HG03025 (cell line): ENCODE measurements around the gene RPL39L.
"Not testable (repeated sequence)": the region's sequence is repeated elsewhere in the genome, so short reads cannot be mapped to it uniquely, and the experiment has no call there.

Experiments
- ATAC-seq: cut with Tn5 transposase; IDR thresholded peaks from one replicate; pipeline ENCODE4 v1.9.1; 2021; ENCODE audit warnings: mild to moderate bottlenecking, moderate library complexity; ENCODE audit not compliant: unreplicated experiment, low FRiP score

Gene RPL39L

GRCh38 chr3:187145149-187145895 is 6.0 kb upstream of the RPL39L start:
- no peak for ATAC-seq

DNA sequence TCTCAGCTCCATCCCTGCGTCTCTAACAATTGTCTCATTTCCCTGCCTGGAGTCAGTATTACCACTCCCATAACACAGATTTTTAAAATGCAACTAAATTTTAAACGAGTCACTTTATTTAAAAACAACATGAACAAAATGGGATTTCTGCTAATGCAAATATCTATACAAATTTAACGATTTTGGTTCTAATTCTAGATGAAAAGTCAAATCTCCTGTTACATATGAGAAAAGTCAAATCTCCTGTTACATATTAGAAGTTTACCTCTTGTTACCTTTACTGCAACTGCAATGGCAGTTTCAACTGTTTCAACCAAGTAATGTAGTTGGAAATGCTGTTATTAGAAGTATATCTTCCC is 578 bp upstream of the RPL39L start:
- ATAC-seq = no peak

DNA sequence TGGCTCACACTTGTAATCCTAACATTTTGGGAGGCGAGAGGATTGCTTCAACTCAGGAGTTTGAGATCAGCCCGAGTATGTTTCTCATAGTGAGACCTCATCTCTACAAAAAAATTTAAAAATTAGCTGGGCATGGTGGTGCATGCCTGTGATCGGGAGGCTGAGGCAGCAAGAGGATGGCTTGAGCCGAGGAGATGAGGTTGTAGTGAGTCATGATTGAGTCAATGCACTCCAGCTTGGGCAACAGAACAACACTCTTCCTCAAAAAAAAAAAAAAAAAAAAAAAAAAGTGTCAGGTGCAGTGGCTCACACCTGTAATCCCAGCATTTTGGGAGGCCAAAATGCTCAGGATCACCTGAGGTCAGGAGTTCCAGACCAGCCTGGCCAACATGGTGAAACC is 2.4 kb downstream of the RPL39L start:
- ATAC-seq = no peak

DNA sequence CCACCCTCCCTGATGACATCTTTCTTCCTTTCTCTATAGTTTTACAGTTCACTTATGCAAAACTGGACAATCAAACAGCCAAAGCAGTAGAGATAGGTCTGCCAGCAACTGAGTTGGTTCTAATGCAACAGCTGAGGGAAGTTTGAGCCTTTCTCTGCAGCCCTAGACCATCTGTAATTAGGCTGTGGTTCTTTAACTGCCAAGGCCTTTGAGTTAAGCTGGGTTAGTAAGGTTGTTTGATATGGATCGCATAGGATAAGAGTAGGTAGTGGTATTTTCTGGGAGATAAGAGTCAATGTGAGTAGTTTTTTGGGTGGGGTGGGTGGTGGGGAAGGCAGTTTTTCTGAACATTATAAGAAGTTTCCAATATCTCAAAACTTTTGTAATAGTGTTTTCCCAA is 3.0 kb downstream of the RPL39L start:
- ATAC-seq = no peak

DNA sequence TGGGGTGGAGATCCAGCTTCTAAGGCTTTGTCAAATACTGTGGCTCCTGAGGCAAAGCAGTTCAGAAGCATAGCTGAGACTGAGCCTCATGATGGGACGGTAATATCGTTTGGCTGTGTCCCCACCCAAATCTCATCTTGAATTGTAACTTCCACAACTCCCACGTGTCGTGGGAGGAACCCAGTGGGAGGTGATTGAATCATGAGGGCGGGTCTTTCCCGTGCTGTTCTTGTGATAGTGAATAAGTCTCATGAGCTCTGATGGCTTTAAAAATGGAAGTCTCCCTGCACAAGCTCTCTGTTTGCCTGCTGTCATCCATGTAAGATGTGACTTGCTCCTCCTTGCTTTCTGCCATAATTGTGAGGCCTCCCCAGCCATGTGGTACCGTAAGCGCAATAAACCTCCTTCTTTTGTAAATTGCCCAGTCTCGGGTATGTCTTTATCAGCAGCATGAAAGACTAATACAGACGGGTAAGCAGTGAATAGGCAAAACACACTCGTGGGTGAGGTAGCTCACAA is 4.1 kb downstream of the RPL39L start:
- not testable (repeated sequence) for ATAC-seq

DNA sequence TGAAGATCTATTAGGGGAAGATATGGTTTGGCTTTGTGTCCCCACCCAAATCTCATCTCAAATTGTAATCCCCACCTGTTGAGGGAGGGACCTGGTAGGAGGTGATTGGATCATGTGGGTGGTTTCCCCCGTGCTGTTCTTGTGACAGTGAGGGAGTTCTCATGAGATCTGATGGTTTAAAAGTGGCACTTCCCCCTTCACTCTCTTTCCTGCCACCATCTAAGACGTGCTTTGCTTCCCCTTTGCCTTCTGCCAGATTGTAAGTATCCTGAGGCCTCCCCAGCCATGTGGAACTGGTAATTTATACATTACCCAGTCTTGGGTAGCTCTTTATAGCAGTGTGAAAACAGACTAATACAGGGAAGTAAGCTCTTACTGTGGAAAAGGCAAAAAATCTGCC is 6.1 kb downstream of the RPL39L start:
- ATAC-seq = not testable (repeated sequence)

DNA sequence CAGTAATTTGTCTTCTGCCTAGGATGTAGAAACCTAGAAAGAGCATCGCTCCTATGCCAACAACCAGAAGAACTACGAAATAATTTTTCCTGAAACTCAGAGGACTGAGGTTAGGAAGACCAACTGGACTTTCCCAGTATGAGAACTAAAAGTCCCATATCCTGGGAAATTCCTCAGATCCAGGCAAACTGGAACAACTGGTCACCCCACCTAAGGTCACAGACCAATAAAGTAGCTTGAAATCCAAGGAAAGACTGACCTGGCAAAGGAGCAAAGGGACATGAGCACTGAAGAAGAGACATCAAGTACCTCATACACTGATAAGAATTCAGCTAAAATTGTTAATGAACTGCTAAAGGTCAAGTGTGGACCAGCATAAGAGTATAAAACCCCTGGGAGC is 6.6 kb downstream of the RPL39L start:
- ATAC-seq = no peak

DNA sequence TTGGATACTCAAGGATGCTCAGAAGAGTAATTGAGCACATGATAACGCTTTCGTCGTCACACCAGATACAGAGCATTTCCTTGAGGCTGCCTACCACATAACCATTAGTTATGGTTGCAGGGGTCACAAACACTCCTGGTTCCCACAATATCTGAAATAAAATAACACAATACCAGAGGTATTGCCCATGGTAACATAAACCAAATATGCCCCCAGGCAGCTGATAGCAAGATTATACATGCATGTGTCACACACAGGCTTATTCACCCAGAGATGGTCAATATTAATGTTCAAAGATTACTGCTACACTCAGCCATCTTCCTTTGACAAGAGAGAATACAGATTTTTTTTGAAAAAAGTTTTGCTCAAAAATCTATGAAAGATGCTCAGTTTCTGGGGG is 7.3 kb downstream of the RPL39L start:
- ATAC-seq = no peak

- ATAC-seq = no peak
Observed at GRCh38 chr3:187130346-187131066, 8.8 kb downstream of the RPL39L start.

- no peak for ATAC-seq
Observed at GRCh38 chr3:187125319-187126031, 13.8 kb downstream of the RPL39L start.

DNA sequence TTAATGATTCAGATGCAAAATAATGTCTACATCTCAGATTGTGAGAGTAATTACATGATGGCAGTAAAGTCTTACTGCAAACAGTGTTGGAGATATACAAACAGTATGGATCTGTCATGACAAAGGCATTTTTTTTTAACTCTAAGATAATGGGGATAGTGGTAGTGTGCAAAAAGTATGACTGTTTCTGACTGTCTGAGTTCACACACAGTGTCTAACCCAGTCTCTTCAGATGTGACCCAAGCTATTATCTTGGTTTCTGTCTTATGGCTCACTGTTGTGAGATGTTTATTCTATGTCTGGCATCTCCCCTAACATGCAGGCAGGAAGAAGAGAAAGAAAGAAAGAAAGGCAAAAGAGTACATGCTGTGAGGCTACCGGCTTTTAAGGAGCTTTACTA is 17.0 kb downstream of the RPL39L start:
- no peak for ATAC-seq

DNA sequence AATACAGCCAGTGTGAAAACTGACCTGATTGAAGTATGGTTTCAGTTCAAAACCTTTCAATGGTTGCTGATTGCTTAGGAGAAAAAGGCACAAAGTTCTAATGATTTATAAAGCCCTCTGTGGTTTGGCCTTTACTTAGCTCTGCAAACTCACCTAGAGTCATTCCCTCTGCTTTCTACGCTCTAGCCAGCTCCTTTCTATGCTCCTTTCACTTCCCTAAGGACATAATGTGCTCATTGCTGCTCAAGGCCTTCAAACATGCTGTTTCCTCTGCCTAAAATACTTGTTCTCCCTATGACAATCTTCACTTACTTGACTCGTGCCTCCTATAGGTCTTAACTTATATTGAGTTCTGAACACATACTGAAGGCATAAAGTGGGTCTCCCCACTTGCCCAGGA is 19.0 kb downstream of the RPL39L start:
- no peak for ATAC-seq

DNA sequence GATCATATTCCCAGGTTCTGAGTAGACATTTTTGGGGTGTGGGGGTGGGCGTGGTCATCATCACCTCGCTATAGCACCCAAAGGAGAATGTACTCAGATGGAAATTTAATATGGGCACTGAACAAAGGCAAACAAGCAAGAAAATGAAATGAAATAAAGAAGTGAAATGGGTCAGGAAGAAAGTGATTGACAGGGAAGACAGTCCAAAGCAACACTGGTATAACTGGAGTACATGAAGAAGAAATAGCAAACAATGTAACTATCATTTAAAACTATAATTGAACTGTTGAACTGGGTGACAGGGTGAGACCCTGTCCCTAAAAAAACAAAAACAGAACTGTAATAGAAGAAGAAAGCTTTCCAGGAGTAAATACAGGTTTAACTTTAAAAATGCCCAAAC is 24.8 kb downstream of the RPL39L start:
- no peak for ATAC-seq

GRCh38 chr3:187112934-187113793 is 26.1 kb downstream of the RPL39L start:
- no peak for ATAC-seq

GRCh38 chr3:187110156-187110555 is 29.1 kb downstream of the RPL39L start:
- ATAC-seq = no peak

GRCh38 chr3:187107989-187108388 is 31.3 kb downstream of the RPL39L start:
- ATAC-seq = no peak

DNA sequence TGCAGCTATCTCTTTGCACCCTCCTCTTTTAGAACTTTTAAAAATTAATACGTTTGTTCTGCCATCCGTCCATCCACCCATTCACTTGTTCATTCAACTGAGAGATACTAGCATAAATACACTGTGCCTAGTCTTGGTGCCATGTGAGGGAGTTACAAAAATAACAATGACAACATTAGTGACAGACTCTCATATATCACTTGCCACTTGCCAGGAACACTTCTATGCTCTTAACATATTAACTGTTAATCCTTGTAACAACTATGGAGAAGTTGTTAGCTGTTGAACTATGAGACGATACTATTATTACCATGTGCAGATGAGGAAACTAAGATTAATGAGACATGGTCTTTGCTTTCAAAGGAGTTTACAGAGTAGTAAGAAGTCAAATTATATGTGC is 33.6 kb downstream of the RPL39L start:
- ATAC-seq = no peak

DNA sequence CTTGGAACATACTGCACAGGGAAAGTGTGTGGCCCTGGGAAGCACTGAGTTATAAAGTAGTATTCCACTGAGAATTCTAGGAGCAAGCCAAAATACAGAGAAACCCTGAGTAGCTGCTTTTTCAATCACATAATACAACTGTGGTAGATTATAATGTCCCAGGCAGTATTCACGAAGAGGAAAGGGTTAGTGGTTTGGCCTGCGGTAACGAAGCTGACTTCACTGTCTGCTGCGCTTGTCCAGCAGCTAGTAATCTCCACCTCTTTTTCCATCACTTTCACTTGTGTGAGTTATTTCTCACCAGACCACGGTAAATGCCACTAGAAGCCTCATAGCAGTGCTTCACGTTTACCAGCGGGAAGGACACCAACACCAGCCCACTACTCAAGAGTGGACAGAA is 34.4 kb downstream of the RPL39L start:
- ATAC-seq = no peak

GRCh38 chr3:187104342-187104741 is 35.0 kb downstream of the RPL39L start:
- no peak for ATAC-seq

- ATAC-seq = no peak
Observed at GRCh38 chr3:187103251-187103650, 36.0 kb downstream of the RPL39L start.
